Measurements from ENCODE around the gene ITGA1. TPM values are rescaled to one million over a fixed set of nuclear protein-coding genes. Genes with fewer than 3 reads are reported as not detected.
"Not testable (repeated sequence)": the region's sequence is repeated elsewhere in the genome, so short reads cannot be mapped to it uniquely, and the experiment has no call there.

The ITGA1 gene
- total RNA-seq, 1 donor from 2014 or later = 33.5 TPM

DNA sequence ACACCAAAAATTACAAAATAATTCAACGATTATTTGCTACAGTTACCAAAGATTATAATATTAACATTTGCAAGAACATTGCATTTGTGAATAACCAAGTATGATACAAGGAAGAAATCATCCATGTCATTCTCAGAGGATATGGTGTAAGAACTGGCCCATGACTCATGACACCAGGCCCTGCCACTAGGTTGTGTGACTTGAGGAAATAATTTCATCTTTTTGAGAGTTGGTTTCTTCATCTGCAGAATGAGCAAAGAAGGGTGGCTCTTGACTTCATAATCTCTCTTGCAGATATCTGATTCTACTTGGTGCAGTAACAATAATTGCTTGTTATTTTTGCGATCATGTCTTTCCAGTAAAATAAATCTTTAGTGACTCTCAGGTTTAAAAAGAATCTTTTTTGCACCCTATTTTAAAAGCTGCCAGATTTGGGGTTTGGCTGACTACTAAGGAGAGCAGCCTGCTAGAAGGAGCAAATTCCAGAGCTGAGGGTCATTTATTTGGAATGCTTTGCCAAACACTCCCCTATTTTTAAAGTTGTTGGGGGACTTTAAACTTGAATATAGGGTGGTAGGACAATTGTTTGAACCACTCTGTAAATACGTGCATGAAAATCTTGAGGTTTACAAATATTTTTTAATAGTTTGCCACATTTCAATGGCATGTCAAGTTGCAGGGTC lies 23.5 kb downstream of the ITGA1 start:
- Mint-ChIP-seq H3K27me3 (ENCODE audit: unreplicated experiment) (no peaks in the 10 kb centered on the region), H3K36me3 (ENCODE audit: low read depth, unreplicated experiment) (no peaks in the 10 kb centered on the region), H3K4me3 (ENCODE audit: unreplicated experiment) (no peak overlapping the region), H3K4me1 (ENCODE audit: unreplicated experiment) (peaks cover 10% of the 10 kb centered on the region), H3K27ac (ENCODE audit: unreplicated experiment) (no peak overlapping the region), H3K9me3 (ENCODE audit: unreplicated experiment) (no peaks in the 10 kb centered on the region)
- no peak for DNase-seq (ENCODE audit: low spot score)
- TF ChIP-seq, protein P1, sequence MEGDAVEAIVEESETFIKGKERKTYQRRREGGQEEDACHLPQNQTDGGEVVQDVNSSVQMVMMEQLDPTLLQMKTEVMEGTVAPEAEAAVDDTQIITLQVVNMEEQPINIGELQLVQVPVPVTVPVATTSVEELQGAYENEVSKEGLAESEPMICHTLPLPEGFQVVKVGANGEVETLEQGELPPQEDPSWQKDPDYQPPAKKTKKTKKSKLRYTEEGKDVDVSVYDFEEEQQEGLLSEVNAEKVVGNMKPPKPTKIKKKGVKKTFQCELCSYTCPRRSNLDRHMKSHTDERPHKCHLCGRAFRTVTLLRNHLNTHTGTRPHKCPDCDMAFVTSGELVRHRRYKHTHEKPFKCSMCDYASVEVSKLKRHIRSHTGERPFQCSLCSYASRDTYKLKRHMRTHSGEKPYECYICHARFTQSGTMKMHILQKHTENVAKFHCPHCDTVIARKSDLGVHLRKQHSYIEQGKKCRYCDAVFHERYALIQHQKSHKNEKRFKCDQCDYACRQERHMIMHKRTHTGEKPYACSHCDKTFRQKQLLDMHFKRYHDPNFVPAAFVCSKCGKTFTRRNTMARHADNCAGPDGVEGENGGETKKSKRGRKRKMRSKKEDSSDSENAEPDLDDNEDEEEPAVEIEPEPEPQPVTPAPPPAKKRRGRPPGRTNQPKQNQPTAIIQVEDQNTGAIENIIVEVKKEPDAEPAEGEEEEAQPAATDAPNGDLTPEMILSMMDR (IDR thresholded peaks at IDR 0.05; ENCODE audit: unreplicated experiment) = no peak

DNA sequence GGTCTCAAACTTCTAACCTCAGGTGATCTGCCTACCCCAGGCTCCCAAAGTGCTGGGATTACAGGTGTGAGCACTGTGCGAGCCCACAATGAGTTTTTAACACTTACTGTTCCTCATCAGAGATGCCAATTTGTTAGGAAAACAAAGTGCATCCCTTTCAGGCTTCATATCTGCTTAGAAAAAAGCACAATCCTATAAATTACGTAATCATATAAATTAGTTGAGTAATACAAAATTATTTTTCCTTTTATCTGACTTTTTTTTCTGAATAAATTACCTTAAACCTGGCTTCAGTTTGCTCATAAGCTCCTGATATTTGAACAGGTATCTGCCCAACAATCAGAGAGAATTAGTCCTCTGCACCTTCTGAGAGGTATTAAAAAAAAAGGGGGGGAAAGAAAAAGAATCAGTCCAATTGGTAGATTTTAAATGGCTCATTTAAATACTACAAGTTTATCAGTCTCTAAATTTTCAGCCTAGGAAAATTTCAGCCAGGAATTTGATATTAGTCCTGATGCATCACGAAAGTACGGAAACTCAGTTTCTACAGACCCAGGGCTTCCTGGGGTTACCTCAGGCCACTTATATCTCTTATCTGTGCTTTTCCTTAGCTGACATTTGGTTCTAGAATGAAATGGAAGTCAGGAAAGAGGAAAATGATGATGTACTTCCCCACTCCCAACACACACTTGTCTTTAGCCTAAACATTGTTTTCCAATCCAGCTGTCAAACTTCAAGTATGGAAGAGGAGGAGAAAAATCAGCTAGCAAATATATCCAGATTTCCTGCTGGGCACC lies 26.8 kb downstream of the ITGA1 start:
- Mint-ChIP-seq H3K36me3 (ENCODE audit: low read depth, unreplicated experiment) (no peaks in the 10 kb centered on the region), H3K4me3 (ENCODE audit: unreplicated experiment) (peak overlapping the region; percentile 38), H3K27ac (ENCODE audit: unreplicated experiment) (peak overlapping the region; percentile 80), H3K27me3 (ENCODE audit: unreplicated experiment) (no peaks in the 10 kb centered on the region), H3K4me1 (ENCODE audit: unreplicated experiment) (peaks cover 22% of the 10 kb centered on the region), H3K9me3 (ENCODE audit: unreplicated experiment) (no peaks in the 10 kb centered on the region)
- TF ChIP-seq, protein P1 (IDR thresholded peaks at IDR 0.05; ENCODE audit: unreplicated experiment) = no peak
- no peak for DNase-seq (ENCODE audit: low spot score)

DNA sequence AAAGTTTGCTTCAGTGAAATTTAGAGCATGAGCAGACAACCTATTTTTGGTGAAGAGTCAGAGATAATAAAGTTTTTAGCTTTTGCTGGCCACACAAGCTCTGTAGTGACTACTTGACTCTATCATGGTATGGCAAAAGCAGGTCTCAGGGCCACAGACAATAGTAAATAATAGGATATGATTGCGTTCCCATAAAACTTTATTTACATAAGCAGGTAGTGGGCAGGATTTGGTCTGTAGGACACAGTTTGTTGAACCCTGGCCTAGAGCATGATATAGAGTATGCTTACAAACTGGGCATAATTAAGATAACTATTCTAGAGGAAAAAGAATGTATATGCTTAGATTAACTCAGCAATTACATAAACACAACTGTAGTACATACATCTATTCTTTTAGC lies 30.1 kb downstream of the ITGA1 start:
- no peaks in the 10 kb centered on the region for H3K27me3 Mint-ChIP-seq (ENCODE audit: unreplicated experiment)
- H3K9me3 Mint-ChIP-seq (ENCODE audit: unreplicated experiment) = no peaks in the 10 kb centered on the region
- peaks cover 22% of the 10 kb centered on the region for H3K4me1 Mint-ChIP-seq (ENCODE audit: unreplicated experiment)
- DNase-seq (ENCODE audit: low spot score) = no peak
- H3K36me3 Mint-ChIP-seq (ENCODE audit: low read depth, unreplicated experiment) = no peaks in the 10 kb centered on the region
- peak overlapping the region; percentile 44 for H3K27ac Mint-ChIP-seq (ENCODE audit: unreplicated experiment)
- no peak overlapping the region for H3K4me3 Mint-ChIP-seq (ENCODE audit: unreplicated experiment)
- TF ChIP-seq, protein P1 (IDR thresholded peaks at IDR 0.05; ENCODE audit: unreplicated experiment) = no peak

- H3K4me3 Mint-ChIP-seq (ENCODE audit: unreplicated experiment) = no peak overlapping the region
- TF ChIP-seq, protein P1 (IDR thresholded peaks at IDR 0.05; ENCODE audit: unreplicated experiment) = no peak
- peak overlapping the region; percentile 44 for H3K27ac Mint-ChIP-seq (ENCODE audit: unreplicated experiment)
Observed at GRCh38 chr5:52818360-52818759, 30.6 kb downstream of the ITGA1 start.

GRCh38 chr5:52818807-52819206 lies 31.1 kb downstream of the ITGA1 start:
- not testable (repeated sequence) for H3K4me3 Mint-ChIP-seq (ENCODE audit: unreplicated experiment); H3K9me3 Mint-ChIP-seq (ENCODE audit: unreplicated experiment); H3K27me3 Mint-ChIP-seq (ENCODE audit: unreplicated experiment); DNase-seq (ENCODE audit: low spot score); H3K36me3 Mint-ChIP-seq (ENCODE audit: low read depth, unreplicated experiment)
- Mint-ChIP-seq H3K4me1 (ENCODE audit: unreplicated experiment) (peaks cover 22% of the 10 kb centered on the region), H3K27ac (ENCODE audit: unreplicated experiment) (peak overlapping the region; percentile 91)

More at GRCh38 chr5:52818360-52818759, 30.6 kb downstream of the ITGA1 start:
- DNase-seq (ENCODE audit: low spot score) = no peak
- no peaks in the 10 kb centered on the region for H3K27me3 Mint-ChIP-seq (ENCODE audit: unreplicated experiment)
- peaks cover 22% of the 10 kb centered on the region for H3K4me1 Mint-ChIP-seq (ENCODE audit: unreplicated experiment)
- no peaks in the 10 kb centered on the region for H3K36me3 Mint-ChIP-seq (ENCODE audit: low read depth, unreplicated experiment)
- H3K9me3 Mint-ChIP-seq (ENCODE audit: unreplicated experiment) = no peaks in the 10 kb centered on the region
